Smooth muscle cell (in vitro differentiated cells): ENCODE results near the gene SH3PXD2A. TPM values are rescaled to one million over a fixed set of nuclear protein-coding genes. Genes with fewer than 3 reads are reported as not detected.

Experiments
- DNase-seq: peaks from one replicate; lab custom pipeline; 2025; ENCODE audit not compliant: unreplicated experiment; lab: John Stamatoyannopoulos, UW
- H2AFZ ChIP-seq: fragments of 200-600 bp; sonication (generic); 2 replicates; pipeline ENCODE4 v1.6.0; 2016; ENCODE audit warnings: antibody characterized with exemption, low read depth, mild to moderate bottlenecking
- H3F3A ChIP-seq: fragments of 200-600 bp; sonication (generic); 2 replicates; pipeline ENCODE4 v1.6.0; 2017; ENCODE audit warnings: antibody characterized with exemption, low read depth
- H3K27ac ChIP-seq: fragments of 200-600 bp; sonication (generic); 2 replicates; pipeline ENCODE4 v1.5.1; 2016; ENCODE audit warnings: low read depth, mild to moderate bottlenecking
- H3K27me3 ChIP-seq: fragments of 200-600 bp; sonication (generic); 2 replicates; pipeline ENCODE4 v1.6.1; 2016; ENCODE audit warnings: low read depth, mild to moderate bottlenecking
- H3K36me3 ChIP-seq: fragments of 200-600 bp; sonication (generic); 2 replicates; pipeline ENCODE4 v1.5.1; 2016; ENCODE audit warnings: low read depth
- H3K4me1 ChIP-seq: fragments of 200-600 bp; sonication (generic); 2 replicates; pipeline ENCODE4 v1.5.1; 2016; ENCODE audit warnings: low read depth
- H3K4me2 ChIP-seq: fragments of 200-600 bp; sonication (generic); 2 replicates; pipeline ENCODE4 v1.6.0; 2016; ENCODE audit warnings: mild to moderate bottlenecking
- H3K4me3 ChIP-seq: fragments of 200-600 bp; sonication (generic); 2 replicates; pipeline ENCODE4 v1.5.1; 2016; ENCODE audit warnings: mild to moderate bottlenecking
- H3K79me2 ChIP-seq: fragments of 200-600 bp; sonication (generic); 2 replicates; pipeline ENCODE4 v1.6.0; 2016; ENCODE audit warnings: low read depth, mild to moderate bottlenecking
- H3K9ac ChIP-seq: fragments of 200-600 bp; sonication (generic); 2 replicates; pipeline ENCODE4 v1.6.0; 2016; ENCODE audit warnings: low read depth
- H3K9me3 ChIP-seq: fragments of 200-600 bp; sonication (generic); replicated peaks from 2 replicates; pipeline ENCODE4 v1.5.1; 2016; ENCODE audit warnings: low read depth
- H4K20me1 ChIP-seq: fragments of 200-600 bp; sonication (generic); 2 replicates; pipeline ENCODE4 v1.6.0; 2016; ENCODE audit warnings: low read depth
- CTCF ChIP-seq: fragments of 200-600 bp; sonication (generic); IDR thresholded peaks from 2 replicates; pipeline ENCODE4 v1.5.1; 2017; ENCODE audit warnings: borderline replicate concordance, mild to moderate bottlenecking, antibody characterized with exemption; ENCODE audit not compliant: insufficient read depth, poor library complexity, severe bottlenecking
- WGBS: methylation state at CpG from one replicate; pipeline ENCODE4 v1.1.7; 2016; ENCODE audit warnings: low lambda C conversion rate; 5-methylcytosine and 5-hydroxymethylcytosine counted together
- polyA plus RNA-seq: library from polyadenylated mRNA; unstranded; fragments of >200 nt; fragmentation: Nextera tagmentation; extraction: Ambion mirVana; gene quantifications from 2 replicates; pipeline ENCODE4 v1.2.1, GENCODE V29; 2016
- total RNA-seq: library from RNA; depleted of rRNA; stranded (reverse); fragments of >200 nt; gene quantifications from 2 replicates; pipeline ENCODE4 v1.2.3, GENCODE V29; 2014

Gene SH3PXD2A
- total and polyA plus RNA-seq, 2 experiments from 2014 or later: 30.1 to 37.9 TPM

GRCh38 chr10:103595933-103596726, 259.2 kb downstream of the SH3PXD2A start:
- H3F3A ChIP-seq: peaks cover 11% of the 10 kb centered on the region
- no peak for DNase-seq
- no peak for TF ChIP-seq CTCF
- no peak overlapping the region for H3K9ac ChIP-seq
- peaks cover 40% of the 10 kb centered on the region for H4K20me1 ChIP-seq
- H3K4me1 ChIP-seq: no peaks in the 10 kb centered on the region
- WGBS: 95% methylated on average over 4 of the region's 4 CpGs
- no peaks in the 10 kb centered on the region for H3K9me3 ChIP-seq
- H3K79me2 ChIP-seq: no peaks in the 10 kb centered on the region
- H3K4me2 ChIP-seq: no peak overlapping the region
- no peak overlapping the region for H2AFZ ChIP-seq
- H3K36me3 ChIP-seq: no peaks in the 10 kb centered on the region
- no peak overlapping the region for H3K27ac ChIP-seq
- H3K27me3 ChIP-seq: no peaks in the 10 kb centered on the region
- H3K4me3 ChIP-seq: no peak overlapping the region

- no peaks in the 10 kb centered on the region for H3K27me3 ChIP-seq
- WGBS: 78% methylated on average over 3 of the region's 3 CpGs
- H3K4me3 ChIP-seq: no peak overlapping the region
- H3F3A ChIP-seq: peaks cover 5% of the 10 kb centered on the region
- no peak overlapping the region for H3K27ac ChIP-seq
- H2AFZ ChIP-seq: no peak overlapping the region
- H3K4me2 ChIP-seq: no peak overlapping the region
- H3K4me1 ChIP-seq: no peaks in the 10 kb centered on the region
- H4K20me1 ChIP-seq: peaks cover 34% of the 10 kb centered on the region
- TF ChIP-seq CTCF: no peak
- no peak overlapping the region for H3K9ac ChIP-seq
- no peaks in the 10 kb centered on the region for H3K9me3 ChIP-seq
- no peak for DNase-seq
- H3K36me3 ChIP-seq: no peaks in the 10 kb centered on the region
- H3K79me2 ChIP-seq: no peaks in the 10 kb centered on the region
Observed at GRCh38 chr10:103593022-103593570, 262.3 kb downstream of the SH3PXD2A start.

- no peaks in the 10 kb centered on the region for H3K36me3 ChIP-seq
- H3K27ac ChIP-seq: no peak overlapping the region
- H3K9me3 ChIP-seq: no peaks in the 10 kb centered on the region
- no peak for DNase-seq
- no peak overlapping the region for H3K4me3 ChIP-seq
- H3K4me1 ChIP-seq: no peaks in the 10 kb centered on the region
- no peaks in the 10 kb centered on the region for H3K27me3 ChIP-seq
- H4K20me1 ChIP-seq: peaks cover 30% of the 10 kb centered on the region
- H2AFZ ChIP-seq: no peak overlapping the region
- 74% methylated on average over 14 of the region's 15 CpGs for WGBS
- H3K4me2 ChIP-seq: no peak overlapping the region
- no peak overlapping the region for H3K9ac ChIP-seq
- peak; percentile 60 for TF ChIP-seq CTCF
- H3F3A ChIP-seq: peaks cover 5% of the 10 kb centered on the region
- H3K79me2 ChIP-seq: no peaks in the 10 kb centered on the region
Observed at GRCh38 chr10:103592186-103593021, 263.0 kb downstream of the SH3PXD2A start.
